ENCODE data around the gene CEP20.

DNA sequence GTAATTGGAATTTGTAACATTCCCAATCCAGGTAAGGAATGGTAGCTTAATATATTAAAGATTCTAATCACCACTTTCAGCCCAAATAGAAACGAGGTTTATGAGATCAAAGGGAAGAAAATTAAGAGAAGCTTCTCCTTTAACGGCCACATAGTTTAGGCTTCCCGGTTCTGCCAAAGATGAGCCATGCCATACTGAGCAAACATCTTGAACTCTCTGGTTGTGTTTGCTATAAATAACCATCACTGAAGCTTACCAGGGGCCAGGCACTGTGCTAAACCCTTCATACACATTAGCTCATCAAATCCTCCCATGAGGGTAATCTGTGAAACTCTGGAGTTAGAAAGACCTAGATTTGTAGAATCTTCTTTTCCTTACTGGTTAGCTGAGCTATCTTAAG lies 34.3 kb downstream of the CEP20 start:
- TF ChIP-seq EZH2 (IDR thresholded peaks at IDR 0.05; ENCODE audit: low read length, unreplicated experiment) (no peak), EZH2phosphoT487 (IDR thresholded peaks at IDR 0.05; ENCODE audit: borderline replicate concordance, low read length) (no peak)
